OCI-LY3 (cell line): ENCODE data around the gene CHN1.

ENCODE experiments used
- CTCF ChIP-seq: fragments of 200-600, 300-600 bp; sonication (generic); IDR thresholded peaks from 2 replicates; pipeline ENCODE4 v1.5.1; 2014; ENCODE audit warnings: antibody characterized with exemption, low read length, low read depth
- EZH2phosphoT487 ChIP-seq: fragments of 200-600 bp; shearing (Covaris generic); IDR thresholded peaks from 2 replicates; pipeline ENCODE4 v1.6.1; 2018; ENCODE audit warnings: antibody characterized with exemption, mixed run types, low read depth

- TF ChIP-seq EZH2phosphoT487 (no peak), CTCF (no peak)
Observed at GRCh38 chr2:174957050-174957449, 48.1 kb downstream of the CHN1 start.
